OCI-LY1 (cell line): ENCODE measurements around the gene CASZ1.

Experiments
- H2AFZ ChIP-seq: fragments of 200-600 bp; sonication (generic), shearing (Covaris generic); 2 replicates; pipeline ENCODE4 v1.6.0; 2014; ENCODE audit warnings: antibody characterized with exemption, mild to moderate bottlenecking, low read length
- H3F3A ChIP-seq: fragments of 200-600 bp; sonication (generic), shearing (Covaris generic); 2 replicates; pipeline ENCODE4 v1.6.0; 2014; ENCODE audit warnings: mild to moderate bottlenecking, antibody characterized with exemption, low read length, moderate library complexity; ENCODE audit not compliant: insufficient read depth
- H3K27ac ChIP-seq: fragments of 200-600 bp; sonication (generic); 2 replicates; pipeline ENCODE4 v1.5.1; 2014; ENCODE audit warnings: low read length, mixed run types, mild to moderate bottlenecking, low read depth; ENCODE audit not compliant: poor library complexity, severe bottlenecking
- H3K27me3 ChIP-seq: fragments of 200-600 bp; sonication (generic); 2 replicates; pipeline ENCODE4 v1.6.0; 2014; ENCODE audit warnings: antibody characterized with exemption, mild to moderate bottlenecking, low read length, moderate library complexity; ENCODE audit not compliant: insufficient read depth
- H3K36me3 ChIP-seq: fragments of 200-600 bp; sonication (generic); 2 replicates; pipeline ENCODE4 v1.6.1; 2014; ENCODE audit warnings: mild to moderate bottlenecking, antibody characterized with exemption, low read length, moderate library complexity, mixed read lengths; ENCODE audit not compliant: insufficient read depth
- H3K4me1 ChIP-seq: fragments of 200-600 bp; sonication (generic); 2 replicates; pipeline ENCODE4 v1.5.1; 2014; ENCODE audit warnings: mild to moderate bottlenecking, low read length, moderate library complexity; ENCODE audit not compliant: insufficient read depth, severe bottlenecking
- H3K4me2 ChIP-seq: fragments of 200-600 bp; sonication (generic), shearing (Covaris generic); 2 replicates; pipeline ENCODE4 v1.6.1; 2014; ENCODE audit warnings: low read length
- H3K4me3 ChIP-seq: fragments of 200-600 bp; sonication (generic); 2 replicates; pipeline ENCODE4 v1.5.1; 2014; ENCODE audit warnings: low read length, low read depth, mild to moderate bottlenecking, mixed read lengths; ENCODE audit not compliant: poor library complexity, severe bottlenecking
- H3K79me2 ChIP-seq: fragments of 200-600 bp; shearing (Covaris generic); 2 replicates; pipeline ENCODE4 v1.6.1; 2016; ENCODE audit warnings: mixed run types, low read length, mixed read lengths; ENCODE audit not compliant: insufficient read depth
- H3K9ac ChIP-seq: fragments of 200-600 bp; sonication (generic), shearing (Covaris generic); 2 replicates; pipeline ENCODE4 v1.6.1; 2014; ENCODE audit warnings: mild to moderate bottlenecking, low read length, mixed read lengths
- H3K9me2 ChIP-seq: fragments of 200-600 bp; sonication (generic), shearing (Covaris generic); 2 replicates; pipeline ENCODE4 v1.6.1; 2014; ENCODE audit warnings: low read depth, mild to moderate bottlenecking, low read length, mixed read lengths
- H3K9me3 ChIP-seq: fragments of 200-600 bp; shearing (Covaris generic); 2 replicates; pipeline ENCODE4 v1.6.1; 2014; ENCODE audit warnings: low read length, mixed read lengths
- H4K20me1 ChIP-seq: fragments of 200-600 bp; sonication (generic), shearing (Covaris generic); 2 replicates; pipeline ENCODE4 v1.6.0; 2016; ENCODE audit warnings: mild to moderate bottlenecking, low read length; ENCODE audit not compliant: insufficient read depth
- CTCF ChIP-seq: fragments of 200-600 bp; sonication (generic), shearing (Covaris generic); IDR thresholded peaks from 2 replicates; pipeline ENCODE4 v1.5.1; 2017; ENCODE audit warnings: mild to moderate bottlenecking, antibody characterized with exemption, low read length, moderate library complexity, mixed read lengths
- EZH2 ChIP-seq: fragments of 200-600 bp; sonication (generic), shearing (Covaris generic); IDR thresholded peaks from 2 replicates; pipeline ENCODE4 v1.8.0; 2017; ENCODE audit warnings: borderline replicate concordance, mixed run types, mild to moderate bottlenecking, antibody characterized with exemption, low read length, moderate library complexity, mixed read lengths

The CASZ1 gene

GRCh38 chr1:10782491-10783244 lies 13.8 kb downstream of the CASZ1 start:
- Histone ChIP-seq H3K9me2 (no peaks in the 10 kb centered on the region), H3K9me3 (no peaks in the 10 kb centered on the region), H3K9ac (no peak overlapping the region), H3K79me2 (no peaks in the 10 kb centered on the region), H3K27me3 (peaks cover under 1% of the 10 kb centered on the region; the same call in 1 of the 2 replicates), H3K27ac (no peak overlapping the region), H3K36me3 (no peaks in the 10 kb centered on the region), H3K4me3 (no peak overlapping the region), H3K4me1 (no peaks in the 10 kb centered on the region), H4K20me1 (no peaks in the 10 kb centered on the region), H3K4me2 (no peak overlapping the region), H3F3A (no peaks in the 10 kb centered on the region), H2AFZ (no peak overlapping the region)
- TF ChIP-seq CTCF, result no peak
- no peak for TF ChIP-seq EZH2

GRCh38 chr1:10781137-10781536 lies 15.3 kb downstream of the CASZ1 start:
- H3K27ac ChIP-seq, result no peak overlapping the region
- H3K9ac ChIP-seq, result no peak overlapping the region
- H3K4me3 ChIP-seq, result no peak overlapping the region
- H3K79me2 ChIP-seq, result no peaks in the 10 kb centered on the region
- no peaks in the 10 kb centered on the region for H3K9me3 ChIP-seq
- no peaks in the 10 kb centered on the region for H3K36me3 ChIP-seq
- TF ChIP-seq CTCF, result no peak
- TF ChIP-seq EZH2, result no peak
- H3K9me2 ChIP-seq, result no peaks in the 10 kb centered on the region
- no peaks in the 10 kb centered on the region for H3K4me1 ChIP-seq
- H3F3A ChIP-seq, result no peaks in the 10 kb centered on the region
- H3K27me3 ChIP-seq, result peaks cover 4% of the 10 kb centered on the region; the same call in 1 of the 2 replicates
- H4K20me1 ChIP-seq, result no peaks in the 10 kb centered on the region
- H3K4me2 ChIP-seq, result no peak overlapping the region
- H2AFZ ChIP-seq, result no peak overlapping the region

DNA sequence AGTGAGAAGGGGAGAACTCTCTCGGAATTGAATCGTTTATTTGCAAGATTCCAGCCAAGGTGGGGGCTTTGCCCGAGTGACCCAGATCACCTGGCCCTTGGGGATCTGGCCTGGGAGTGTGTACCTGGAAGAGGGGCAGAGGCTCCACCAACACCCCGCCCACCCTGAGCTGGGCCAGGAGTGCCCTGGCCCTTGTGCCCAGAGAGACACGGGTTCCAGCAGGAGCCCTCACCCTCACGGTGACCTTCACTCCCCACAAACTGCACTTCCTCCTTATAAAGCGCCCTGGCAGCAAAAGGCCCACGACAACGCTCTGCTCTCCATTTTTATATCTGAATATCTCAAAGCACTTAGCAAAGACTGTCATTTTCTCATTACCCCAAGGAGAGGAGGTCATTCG lies 16.6 kb downstream of the CASZ1 start:
- Histone ChIP-seq H3K9me3 (no peaks in the 10 kb centered on the region), H2AFZ (no peak overlapping the region), H3F3A (no peaks in the 10 kb centered on the region), H3K27me3 (peaks cover 4% of the 10 kb centered on the region; the same call in 1 of the 2 replicates), H3K4me3 (no peak overlapping the region), H3K4me1 (no peaks in the 10 kb centered on the region), H3K36me3 (no peaks in the 10 kb centered on the region), H3K9me2 (no peaks in the 10 kb centered on the region), H4K20me1 (no peaks in the 10 kb centered on the region), H3K27ac (no peak overlapping the region), H3K79me2 (no peaks in the 10 kb centered on the region), H3K4me2 (no peak overlapping the region), H3K9ac (no peak overlapping the region)
- no peak for TF ChIP-seq EZH2
- TF ChIP-seq CTCF, result no peak
